ENCODE results near the gene SMOC2. TPM values are rescaled to one million over a fixed set of nuclear protein-coding genes. Genes with fewer than 3 reads are reported as not detected.

SMOC2 gene
- polyA plus RNA-seq, 1 of the 3 experiments (the other 2 are of a cell fraction) = not detected

DNA sequence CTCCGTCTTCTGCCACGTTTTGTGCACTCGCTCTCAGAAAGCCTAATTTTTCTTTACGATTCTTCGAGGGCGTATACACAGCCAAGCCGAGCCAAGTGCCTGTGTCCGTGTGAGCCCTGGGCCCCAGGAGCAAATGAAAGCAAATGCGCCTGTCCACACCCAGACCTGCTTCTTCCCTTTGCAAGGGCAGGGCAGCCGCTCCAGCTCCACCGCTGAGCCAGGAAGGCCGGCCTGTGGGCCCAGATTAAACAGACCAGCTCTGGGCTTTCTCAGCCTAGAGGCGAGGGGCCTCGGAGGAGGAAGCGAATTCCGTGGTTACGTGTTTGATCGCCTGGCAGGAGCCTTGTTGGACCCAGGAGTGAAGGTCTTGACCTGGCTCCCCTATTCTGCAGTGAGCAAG, 184.6 kb downstream of the SMOC2 start:
- TF ChIP-seq, protein P1, sequence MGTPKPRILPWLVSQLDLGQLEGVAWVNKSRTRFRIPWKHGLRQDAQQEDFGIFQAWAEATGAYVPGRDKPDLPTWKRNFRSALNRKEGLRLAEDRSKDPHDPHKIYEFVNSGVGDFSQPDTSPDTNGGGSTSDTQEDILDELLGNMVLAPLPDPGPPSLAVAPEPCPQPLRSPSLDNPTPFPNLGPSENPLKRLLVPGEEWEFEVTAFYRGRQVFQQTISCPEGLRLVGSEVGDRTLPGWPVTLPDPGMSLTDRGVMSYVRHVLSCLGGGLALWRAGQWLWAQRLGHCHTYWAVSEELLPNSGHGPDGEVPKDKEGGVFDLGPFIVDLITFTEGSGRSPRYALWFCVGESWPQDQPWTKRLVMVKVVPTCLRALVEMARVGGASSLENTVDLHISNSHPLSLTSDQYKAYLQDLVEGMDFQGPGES (IDR thresholded peaks at IDR 0.05; ENCODE audit: low read depth, low read length) = no peak
- TF ChIP-seq FOXJ3 (CRISPR knock-in tag; IDR thresholded peaks at IDR 0.05) = no peak
- no peak for TF ChIP-seq RAD21 (IDR thresholded peaks at IDR 0.05; ENCODE audit: low read length)
- TF ChIP-seq, protein P2, sequence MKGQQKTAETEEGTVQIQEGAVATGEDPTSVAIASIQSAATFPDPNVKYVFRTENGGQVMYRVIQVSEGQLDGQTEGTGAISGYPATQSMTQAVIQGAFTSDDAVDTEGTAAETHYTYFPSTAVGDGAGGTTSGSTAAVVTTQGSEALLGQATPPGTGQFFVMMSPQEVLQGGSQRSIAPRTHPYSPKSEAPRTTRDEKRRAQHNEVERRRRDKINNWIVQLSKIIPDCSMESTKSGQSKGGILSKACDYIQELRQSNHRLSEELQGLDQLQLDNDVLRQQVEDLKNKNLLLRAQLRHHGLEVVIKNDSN (IDR thresholded peaks at IDR 0.05; ENCODE audit: borderline replicate concordance, low read depth) = no peak
- TF ChIP-seq, protein P3, sequence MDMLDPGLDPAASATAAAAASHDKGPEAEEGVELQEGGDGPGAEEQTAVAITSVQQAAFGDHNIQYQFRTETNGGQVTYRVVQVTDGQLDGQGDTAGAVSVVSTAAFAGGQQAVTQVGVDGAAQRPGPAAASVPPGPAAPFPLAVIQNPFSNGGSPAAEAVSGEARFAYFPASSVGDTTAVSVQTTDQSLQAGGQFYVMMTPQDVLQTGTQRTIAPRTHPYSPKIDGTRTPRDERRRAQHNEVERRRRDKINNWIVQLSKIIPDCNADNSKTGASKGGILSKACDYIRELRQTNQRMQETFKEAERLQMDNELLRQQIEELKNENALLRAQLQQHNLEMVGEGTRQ (IDR thresholded peaks at IDR 0.05; ENCODE audit: borderline replicate concordance, low read depth, low read length) = no peak
- no peak for TF ChIP-seq NFIC (IDR thresholded peaks at IDR 0.05; ENCODE audit: borderline replicate concordance)
- no peak for TF ChIP-seq GABPA (IDR thresholded peaks at IDR 0.05; ENCODE audit: low read depth)
- TF ChIP-seq, protein P4, sequence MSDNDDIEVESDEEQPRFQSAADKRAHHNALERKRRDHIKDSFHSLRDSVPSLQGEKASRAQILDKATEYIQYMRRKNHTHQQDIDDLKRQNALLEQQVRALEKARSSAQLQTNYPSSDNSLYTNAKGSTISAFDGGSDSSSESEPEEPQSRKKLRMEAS (IDR thresholded peaks at IDR 0.05; ENCODE audit: low read depth) = no peak
- TF ChIP-seq EP300 (IDR thresholded peaks at IDR 0.05; ENCODE audit: borderline replicate concordance in 1 of 2, low read depth in 1 of 2, low read length in 1 of 2) = no peak
- no peak for TF ChIP-seq NRF1 (IDR thresholded peaks at IDR 0.05; ENCODE audit: low read depth, low read length)
- no peak for TF ChIP-seq RFX5 (IDR thresholded peaks at IDR 0.05; ENCODE audit: low read length)
- TF ChIP-seq POLR2AphosphoS5 (IDR thresholded peaks at IDR 0.05; ENCODE audit: low read depth, low read length) = no peak
- TF ChIP-seq, protein P5, sequence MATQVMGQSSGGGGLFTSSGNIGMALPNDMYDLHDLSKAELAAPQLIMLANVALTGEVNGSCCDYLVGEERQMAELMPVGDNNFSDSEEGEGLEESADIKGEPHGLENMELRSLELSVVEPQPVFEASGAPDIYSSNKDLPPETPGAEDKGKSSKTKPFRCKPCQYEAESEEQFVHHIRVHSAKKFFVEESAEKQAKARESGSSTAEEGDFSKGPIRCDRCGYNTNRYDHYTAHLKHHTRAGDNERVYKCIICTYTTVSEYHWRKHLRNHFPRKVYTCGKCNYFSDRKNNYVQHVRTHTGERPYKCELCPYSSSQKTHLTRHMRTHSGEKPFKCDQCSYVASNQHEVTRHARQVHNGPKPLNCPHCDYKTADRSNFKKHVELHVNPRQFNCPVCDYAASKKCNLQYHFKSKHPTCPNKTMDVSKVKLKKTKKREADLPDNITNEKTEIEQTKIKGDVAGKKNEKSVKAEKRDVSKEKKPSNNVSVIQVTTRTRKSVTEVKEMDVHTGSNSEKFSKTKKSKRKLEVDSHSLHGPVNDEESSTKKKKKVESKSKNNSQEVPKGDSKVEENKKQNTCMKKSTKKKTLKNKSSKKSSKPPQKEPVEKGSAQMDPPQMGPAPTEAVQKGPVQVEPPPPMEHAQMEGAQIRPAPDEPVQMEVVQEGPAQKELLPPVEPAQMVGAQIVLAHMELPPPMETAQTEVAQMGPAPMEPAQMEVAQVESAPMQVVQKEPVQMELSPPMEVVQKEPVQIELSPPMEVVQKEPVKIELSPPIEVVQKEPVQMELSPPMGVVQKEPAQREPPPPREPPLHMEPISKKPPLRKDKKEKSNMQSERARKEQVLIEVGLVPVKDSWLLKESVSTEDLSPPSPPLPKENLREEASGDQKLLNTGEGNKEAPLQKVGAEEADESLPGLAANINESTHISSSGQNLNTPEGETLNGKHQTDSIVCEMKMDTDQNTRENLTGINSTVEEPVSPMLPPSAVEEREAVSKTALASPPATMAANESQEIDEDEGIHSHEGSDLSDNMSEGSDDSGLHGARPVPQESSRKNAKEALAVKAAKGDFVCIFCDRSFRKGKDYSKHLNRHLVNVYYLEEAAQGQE (IDR thresholded peaks at IDR 0.05; ENCODE audit: low read depth, low read length) = no peak
- TF ChIP-seq SMC3 (IDR thresholded peaks at IDR 0.05; ENCODE audit: low read depth, low read length) = no peak
- CTCF ChIA-PET = interaction anchor here (0.9 to 2.0 kb wide), 3 partner anchors 8 to 89 kb away, joined by 3 to 5 read pairs (median 4); no protein-coding TSS in a partner anchor
- H3K9me3 ChIP-seq = no peaks in the 10 kb centered on the region
- peaks cover 0 to 21% of the 10 kb centered on the region in 2 experiments; a peak in 1 of 4 replicates for H3K4me1 ChIP-seq (ENCODE audit: control insufficient read depth in 1 of 2, insufficient read depth in 2 of 2, low read depth in 1 of 2, low read length in 1 of 2)
- POLR2A ChIA-PET = no interaction called here
- no peak overlapping the region for H3K4me3 ChIP-seq (ENCODE audit: low read depth in 2 of 2, low read length in 1 of 2)
- H3K36me3 ChIP-seq (replicated peaks in 1 of 2; ENCODE audit: control insufficient read depth in 1 of 2, insufficient read depth in 2 of 2, low read length in 1 of 2) = no peaks in the 10 kb centered on the region
- H3K4me2 ChIP-seq = no peak overlapping the region
- no peak overlapping the region for H3K9ac ChIP-seq
- no peaks in the 10 kb centered on the region for H3K9me2 ChIP-seq
- H2AFZ ChIP-seq (ENCODE audit: low read depth) = no peak overlapping the region
- no peak for DNase-seq
- H3K79me2 ChIP-seq (ENCODE audit: insufficient read depth) = no peaks in the 10 kb centered on the region
- no peaks in the 10 kb centered on the region for H3K27me3 ChIP-seq (ENCODE audit: insufficient read depth)
- WGBS (ENCODE audit: low lambda C conversion rate) = 73% methylated on average over 15 of the region's 18 CpGs
- H4K20me1 ChIP-seq (ENCODE audit: insufficient read depth) = no peaks in the 10 kb centered on the region
- no peak overlapping the region for H3K27ac ChIP-seq (ENCODE audit: low read depth in 2 of 2, low read length in 1 of 2)
- H3F3A ChIP-seq (replicated peaks; ENCODE audit: insufficient read depth) = no peaks in the 10 kb centered on the region
